Uterus (tissue), 2 donors: ENCODE data around the gene LEMD1.

Experiments used
- POLR2A ChIP-seq, 2 donors: fragments of 450-650 bp; IDR thresholded peaks; one replicate each; pipeline ENCODE4 v1.6.1; 2016; ENCODE audit warnings: antibody characterized with exemption in 2 of 2, mild to moderate bottlenecking in 1 of 2, moderate library complexity in 1 of 2
- TF ChIP-seq, protein P1 (sequence below), 4 experiments: fragments of 200-600 bp in 2 of 4; fragments of 450-650 bp in 2 of 4; sonication (generic) in 2 of 4; IDR thresholded peaks; one replicate each; pipeline ENCODE4 v1.5.1; 2016 to 2019; ENCODE audit warnings: antibody characterized with exemption in 4 of 4, mild to moderate bottlenecking in 2 of 4, moderate library complexity in 1 of 4

DNA sequence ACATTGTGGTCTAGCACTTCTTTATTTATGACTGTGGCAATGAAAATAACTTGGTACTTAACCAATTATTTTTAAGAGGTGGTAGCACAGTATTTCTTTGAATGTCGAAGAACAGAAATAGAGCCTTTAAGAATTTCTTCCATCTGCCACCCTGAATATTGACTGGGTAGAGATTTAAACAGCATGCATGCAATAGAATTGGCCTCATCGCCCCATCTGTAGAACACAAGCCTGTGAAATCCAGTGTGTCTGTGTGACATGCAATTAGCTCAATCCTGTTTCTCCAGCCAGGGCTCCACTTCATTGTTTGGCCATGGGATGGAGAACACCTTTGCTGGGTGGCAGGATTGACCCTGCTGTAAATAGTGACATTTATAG is 48.1 kb downstream of the LEMD1 start:
- TF ChIP-seq, protein P1, sequence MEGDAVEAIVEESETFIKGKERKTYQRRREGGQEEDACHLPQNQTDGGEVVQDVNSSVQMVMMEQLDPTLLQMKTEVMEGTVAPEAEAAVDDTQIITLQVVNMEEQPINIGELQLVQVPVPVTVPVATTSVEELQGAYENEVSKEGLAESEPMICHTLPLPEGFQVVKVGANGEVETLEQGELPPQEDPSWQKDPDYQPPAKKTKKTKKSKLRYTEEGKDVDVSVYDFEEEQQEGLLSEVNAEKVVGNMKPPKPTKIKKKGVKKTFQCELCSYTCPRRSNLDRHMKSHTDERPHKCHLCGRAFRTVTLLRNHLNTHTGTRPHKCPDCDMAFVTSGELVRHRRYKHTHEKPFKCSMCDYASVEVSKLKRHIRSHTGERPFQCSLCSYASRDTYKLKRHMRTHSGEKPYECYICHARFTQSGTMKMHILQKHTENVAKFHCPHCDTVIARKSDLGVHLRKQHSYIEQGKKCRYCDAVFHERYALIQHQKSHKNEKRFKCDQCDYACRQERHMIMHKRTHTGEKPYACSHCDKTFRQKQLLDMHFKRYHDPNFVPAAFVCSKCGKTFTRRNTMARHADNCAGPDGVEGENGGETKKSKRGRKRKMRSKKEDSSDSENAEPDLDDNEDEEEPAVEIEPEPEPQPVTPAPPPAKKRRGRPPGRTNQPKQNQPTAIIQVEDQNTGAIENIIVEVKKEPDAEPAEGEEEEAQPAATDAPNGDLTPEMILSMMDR (IDR thresholded peaks at IDR 0.05) = no peak
- TF ChIP-seq POLR2A (IDR thresholded peaks at IDR 0.05) = no peak
